ENCODE results near the gene KHDC3L. TPM values are rescaled to one million over a fixed set of nuclear protein-coding genes. Genes with fewer than 3 reads are reported as not detected.

Gene KHDC3L
- total RNA-seq (not detected), polyA plus RNA-seq (ENCODE audit: insufficient read depth, low read depth, low replicate concordance) (not detected)
- long read RNA-seq, donor 1 = 0 reads
- long read RNA-seq, donor 2 = 0 reads
- long read RNA-seq, donor 3 = 0 reads
- long read RNA-seq, donor 4 = 0 reads
- long read RNA-seq, donor 5 = 0 reads
- long read RNA-seq, donor 6 = 0 reads
- long read RNA-seq, donor 7 = 0 reads
- long read RNA-seq, donor 8 = 0 reads
- long read RNA-seq, donor 9 = 0 reads
- long read RNA-seq, donor 10 = 0 reads

DNA sequence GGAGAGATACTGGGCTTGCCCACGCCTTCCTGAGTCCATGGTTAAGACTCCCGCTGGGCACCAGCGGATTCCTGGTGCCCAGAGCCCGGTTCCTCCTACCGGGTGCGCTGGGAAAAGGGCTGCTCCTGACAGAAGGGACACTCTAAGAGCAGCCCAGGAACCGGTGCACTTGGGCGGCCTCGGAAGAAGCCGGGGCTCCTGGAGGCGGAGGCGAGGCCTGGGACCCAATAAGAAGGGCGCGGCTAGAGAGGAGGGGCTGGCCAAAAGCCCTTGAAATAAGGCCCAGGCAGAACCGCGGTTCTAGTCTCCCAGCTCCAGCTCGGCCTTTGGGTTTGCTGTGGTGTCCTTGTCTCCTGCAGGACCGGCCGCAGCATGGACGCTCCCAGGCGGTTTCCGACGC lies at the start of gene KHDC3L:
KHDC3L (plus strand) TSS at position 301 of the 400 bp plus-strand sequence; CDS start at position 373, 72 bp downstream.
- no peak within 1 kb of the TSS for H3K9ac ChIP-seq (ENCODE audit: low read length in 3 of 3)
- no peak within 1 kb of the TSS for H3K27ac ChIP-seq (ENCODE audit: low read depth in 2 of 2, low read length in 2 of 2)
- no peak for TF ChIP-seq CTCF (IDR thresholded peaks at IDR 0.05; ENCODE audit: borderline replicate concordance, extremely low read depth, insufficient read depth)
- H3K36me3 ChIP-seq (ENCODE audit: control insufficient read depth in 2 of 3, insufficient read depth in 3 of 3, low read length in 3 of 3) = no peaks in the 10 kb centered on the region
- intact Hi-C loops (cut with DNase I) = no loop called here
- H3K4me3 ChIP-seq (ENCODE audit: low read length in 3 of 3) = no peak within 1 kb of the TSS
- DNase-seq = no peak
- FAIRE-seq = no peak
- H3K9me3 ChIP-seq (ENCODE audit: control insufficient read depth in 2 of 3, insufficient read depth in 1 of 3, low read length in 3 of 3) = no peaks in the 10 kb centered on the region
- no peaks in the 10 kb centered on the region for H3K4me1 ChIP-seq (ENCODE audit: control insufficient read depth in 2 of 3, insufficient read depth in 2 of 3, low read depth in 1 of 3, low read length in 3 of 3)
- no peaks in the 10 kb centered on the region for H3K27me3 ChIP-seq (ENCODE audit: control insufficient read depth, insufficient read depth, low read length)

DNA sequence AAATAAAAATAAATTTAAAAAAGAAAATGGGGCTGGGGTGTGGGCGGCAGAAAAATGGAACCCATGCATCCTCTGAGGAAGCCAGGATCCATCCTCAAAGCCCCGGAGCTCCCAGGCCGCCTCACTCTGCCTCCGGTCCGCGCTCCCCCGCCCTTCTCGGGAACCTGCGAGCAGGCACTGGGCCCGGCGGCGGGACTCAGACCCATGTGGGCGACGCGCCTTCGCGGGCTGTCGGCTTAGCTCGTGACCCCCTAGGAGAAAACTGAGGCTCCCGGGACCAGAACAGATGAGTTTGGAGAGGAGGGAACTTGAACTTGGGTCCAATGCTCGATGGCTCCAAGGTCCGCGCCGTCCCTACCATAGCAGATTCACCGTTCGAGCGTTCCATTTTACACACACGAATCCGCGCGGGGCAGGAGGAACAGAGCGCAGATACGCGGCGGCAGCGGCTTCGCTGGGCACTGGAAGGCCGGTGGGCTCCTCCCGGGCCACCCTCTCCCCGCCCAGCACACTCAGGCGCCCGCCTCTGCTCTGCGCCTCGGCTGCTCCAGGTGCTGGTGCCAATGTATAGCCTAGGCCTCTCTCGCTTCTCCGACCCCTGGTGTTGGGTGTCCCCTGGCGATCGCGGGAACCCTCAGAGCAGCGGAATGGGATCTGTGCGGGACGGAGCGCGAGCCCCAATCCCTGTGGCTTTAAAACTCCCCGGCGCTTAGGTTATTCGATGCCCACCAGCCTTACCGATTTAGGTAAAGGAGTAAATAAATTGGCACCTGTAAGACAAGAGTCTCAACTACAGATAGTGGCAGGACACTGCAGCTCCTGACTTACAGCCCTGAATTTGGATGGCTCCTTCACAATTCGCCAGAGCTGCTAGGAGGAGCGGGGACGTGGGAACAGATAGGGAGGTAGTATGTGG lies 47.6 kb upstream of the KHDC3L start:
- Histone ChIP-seq H3K4me3 (ENCODE audit: low read length in 3 of 3) (no peak overlapping the region), H3K9me3 (ENCODE audit: control insufficient read depth in 2 of 3, insufficient read depth in 1 of 3, low read length in 3 of 3) (peaks cover 0 to 2% (median 0%) of the 10 kb centered on the region in 3 donors), H3K27me3 (ENCODE audit: control insufficient read depth, insufficient read depth, low read length) (peaks cover 4% of the 10 kb centered on the region), H3K27ac (ENCODE audit: low read depth in 2 of 2, low read length in 2 of 2) (no peak overlapping the region), H3K36me3 (ENCODE audit: control insufficient read depth in 2 of 3, insufficient read depth in 3 of 3, low read length in 3 of 3) (no peaks in the 10 kb centered on the region), H3K4me1 (ENCODE audit: control insufficient read depth in 2 of 3, insufficient read depth in 2 of 3, low read depth in 1 of 3, low read length in 3 of 3) (no peaks in the 10 kb centered on the region), H3K9ac (ENCODE audit: low read length in 3 of 3) (no peak overlapping the region)
- intact Hi-C loops (cut with DNase I) = no loop called here
- DNase-seq (peak in 4 of 5 donors; percentile 39 to 57 (median 52)), FAIRE-seq (no peak)
- TF ChIP-seq CTCF (IDR thresholded peaks at IDR 0.05; ENCODE audit: borderline replicate concordance, extremely low read depth, insufficient read depth) = no peak

- FAIRE-seq = no peak
- no peaks in the 10 kb centered on the region for H3K4me1 ChIP-seq (ENCODE audit: control insufficient read depth in 2 of 3, insufficient read depth in 2 of 3, low read depth in 1 of 3, low read length in 3 of 3)
- H3K4me3 ChIP-seq (ENCODE audit: low read length in 3 of 3) = no peak overlapping the region
- no peak overlapping the region for H3K27ac ChIP-seq (ENCODE audit: low read depth in 2 of 2, low read length in 2 of 2)
- no peaks in the 10 kb centered on the region for H3K36me3 ChIP-seq (ENCODE audit: control insufficient read depth in 2 of 3, insufficient read depth in 3 of 3, low read length in 3 of 3)
- no peaks in the 10 kb centered on the region for H3K9me3 ChIP-seq (ENCODE audit: control insufficient read depth in 2 of 3, insufficient read depth in 1 of 3, low read length in 3 of 3)
- H3K27me3 ChIP-seq (ENCODE audit: control insufficient read depth, insufficient read depth, low read length) = no peaks in the 10 kb centered on the region
- no peak for TF ChIP-seq CTCF (IDR thresholded peaks at IDR 0.05; ENCODE audit: borderline replicate concordance, extremely low read depth, insufficient read depth)
- no peak for DNase-seq
- intact Hi-C loops (cut with DNase I) = no loop called here
- H3K9ac ChIP-seq (ENCODE audit: low read length in 3 of 3) = no peak overlapping the region
Observed at GRCh38 chr6:73323323-73323722, 39.1 kb upstream of the KHDC3L start.

Measured in kidney (tissue), 22 donors.